HG03103 (cell line): ENCODE measurements around the gene CDH13.

Source experiments
- ATAC-seq: cut with Tn5 transposase; IDR thresholded peaks from one replicate; pipeline ENCODE4 v1.9.1; 2021; ENCODE audit warnings: low read depth; ENCODE audit not compliant: unreplicated experiment

The CDH13 gene

DNA sequence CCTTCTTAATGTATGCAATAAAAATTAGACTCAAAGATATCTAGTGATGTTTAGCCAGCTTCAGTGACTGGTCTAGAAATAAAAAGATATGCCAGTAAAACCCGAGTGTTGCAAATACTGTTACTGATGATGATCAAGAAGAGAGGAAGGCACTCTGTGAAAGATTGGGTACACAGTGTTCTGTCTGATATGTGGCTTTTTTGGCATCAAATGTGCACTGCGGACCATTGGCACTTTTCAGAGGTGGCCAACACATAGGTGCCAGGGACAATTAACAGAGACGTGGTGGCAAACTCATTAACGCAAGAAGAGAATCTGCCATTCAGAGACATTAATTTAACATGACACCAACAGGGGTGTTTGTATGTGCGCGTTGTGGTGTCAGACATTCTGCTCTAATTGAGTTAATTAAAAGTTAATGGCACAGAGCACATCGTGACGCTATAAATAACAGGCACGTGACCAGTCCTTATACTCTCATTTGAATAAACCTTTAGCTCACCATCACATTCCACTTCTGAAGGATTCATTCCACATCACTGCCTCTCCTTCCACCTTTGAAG, 631.7 kb downstream of the CDH13 start:
- ATAC-seq = no peak

DNA sequence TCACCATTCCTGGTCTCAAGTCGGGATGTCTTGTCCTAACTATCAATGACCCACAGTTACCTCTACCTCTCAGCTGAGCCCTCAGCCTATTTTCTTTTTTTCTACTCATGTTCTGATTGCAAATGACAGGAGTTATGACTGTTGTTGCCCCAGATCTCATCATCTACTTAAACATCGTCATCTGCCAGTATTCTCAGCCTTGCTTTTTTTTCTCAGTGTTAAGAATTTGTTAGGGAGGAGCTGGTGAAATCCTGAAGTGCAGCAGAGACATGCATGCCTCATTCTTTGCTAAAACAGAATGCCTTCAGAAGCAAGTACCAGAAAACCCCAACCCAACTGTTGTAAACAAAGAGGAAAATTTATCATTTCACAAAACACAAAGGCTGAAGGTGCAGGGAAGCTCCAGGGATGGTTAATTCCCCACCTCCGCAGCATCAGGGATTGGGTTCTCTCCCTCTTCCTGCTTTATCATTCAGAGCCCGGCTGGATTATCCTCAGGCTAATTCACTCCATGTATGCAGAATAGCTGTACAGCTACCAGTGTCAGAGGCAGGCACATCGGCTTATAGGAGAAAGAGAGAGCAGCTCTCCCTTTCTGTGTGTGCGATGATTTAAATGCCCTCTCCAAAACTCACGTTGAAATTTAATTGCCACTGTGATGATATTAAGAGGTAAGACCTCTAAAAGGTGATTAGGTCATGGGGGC, 640.2 kb downstream of the CDH13 start:
- ATAC-seq = no peak

DNA sequence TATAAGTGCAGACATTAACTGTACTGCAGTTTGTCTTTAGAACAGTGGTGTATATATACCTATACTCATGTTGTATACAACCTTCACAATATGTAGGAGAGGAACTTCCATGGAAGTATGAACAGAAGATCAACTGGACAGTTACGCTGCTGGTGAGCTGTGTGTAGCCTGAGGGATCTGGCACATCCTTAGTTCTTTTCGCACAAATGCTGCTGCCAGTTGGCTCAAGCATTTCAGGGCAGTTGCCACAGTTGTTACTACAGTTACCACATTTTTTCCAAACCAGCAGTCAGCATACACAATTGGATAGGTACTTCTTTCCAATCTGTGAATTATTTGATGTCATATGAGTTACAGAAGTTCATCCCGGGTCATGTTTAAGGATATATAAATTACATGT, 641.4 kb downstream of the CDH13 start:
- ATAC-seq = no peak

DNA sequence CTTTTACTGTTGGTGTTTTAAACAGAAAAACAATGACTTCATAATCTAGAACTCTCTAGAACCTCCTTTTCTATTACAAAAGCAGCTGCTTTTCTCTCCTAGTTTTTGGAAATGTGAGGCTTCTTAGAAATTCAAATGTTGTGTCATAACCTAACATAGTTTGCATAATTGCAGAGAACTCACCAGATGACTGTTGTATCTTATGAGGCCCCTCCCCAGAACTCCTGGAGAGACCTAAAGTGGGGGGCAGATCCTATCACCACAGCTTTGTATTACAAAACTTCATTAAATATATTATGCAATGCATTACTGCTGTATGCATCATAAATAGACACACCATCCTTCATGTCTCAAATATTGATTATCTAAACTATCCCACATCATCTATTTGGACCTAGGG, 642.3 kb downstream of the CDH13 start:
- ATAC-seq = no peak

- ATAC-seq = no peak
Measured at GRCh38 chr16:83269541-83269940, 642.8 kb downstream of the CDH13 start.

DNA sequence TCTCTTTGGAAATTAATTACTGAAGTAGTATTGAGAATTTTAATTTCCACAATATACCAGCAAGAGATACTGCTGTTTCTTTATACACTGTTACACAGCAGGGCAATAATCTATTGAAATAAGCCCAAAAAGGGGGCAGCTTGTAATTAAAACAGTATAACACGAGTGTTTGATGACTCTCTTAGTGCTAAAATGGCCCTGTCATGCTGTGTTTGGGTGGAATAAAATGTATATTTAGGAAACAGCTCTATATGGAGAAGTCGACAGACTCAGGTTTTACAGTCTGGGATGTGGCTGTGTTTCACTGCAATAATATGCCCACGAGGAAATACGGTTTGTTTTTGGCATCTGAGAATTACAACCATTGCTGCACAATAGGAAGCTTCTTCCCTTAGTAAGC, 643.3 kb downstream of the CDH13 start:
- no peak for ATAC-seq

GRCh38 chr16:83270640-83271039, 643.9 kb downstream of the CDH13 start:
- ATAC-seq = no peak

DNA sequence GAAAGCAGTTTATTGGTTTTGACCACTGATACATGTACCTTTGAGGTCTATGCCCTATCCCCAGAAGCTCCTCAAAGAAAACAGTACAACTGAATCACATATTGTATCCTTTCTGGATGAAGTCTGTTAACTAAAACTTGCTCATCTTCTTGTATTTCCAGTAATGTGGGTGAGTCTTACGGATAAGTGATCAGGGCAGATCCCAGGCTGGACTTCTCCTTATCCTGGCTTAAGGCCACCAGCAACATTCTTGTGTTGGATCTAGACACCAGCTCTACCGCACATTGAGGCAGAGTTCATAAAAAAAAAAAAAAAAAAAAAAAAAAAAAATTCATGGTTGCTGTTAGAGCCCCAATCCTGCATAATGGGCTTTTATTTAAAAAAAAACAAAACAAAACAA, 644.4 kb downstream of the CDH13 start:
- no peak for ATAC-seq

DNA sequence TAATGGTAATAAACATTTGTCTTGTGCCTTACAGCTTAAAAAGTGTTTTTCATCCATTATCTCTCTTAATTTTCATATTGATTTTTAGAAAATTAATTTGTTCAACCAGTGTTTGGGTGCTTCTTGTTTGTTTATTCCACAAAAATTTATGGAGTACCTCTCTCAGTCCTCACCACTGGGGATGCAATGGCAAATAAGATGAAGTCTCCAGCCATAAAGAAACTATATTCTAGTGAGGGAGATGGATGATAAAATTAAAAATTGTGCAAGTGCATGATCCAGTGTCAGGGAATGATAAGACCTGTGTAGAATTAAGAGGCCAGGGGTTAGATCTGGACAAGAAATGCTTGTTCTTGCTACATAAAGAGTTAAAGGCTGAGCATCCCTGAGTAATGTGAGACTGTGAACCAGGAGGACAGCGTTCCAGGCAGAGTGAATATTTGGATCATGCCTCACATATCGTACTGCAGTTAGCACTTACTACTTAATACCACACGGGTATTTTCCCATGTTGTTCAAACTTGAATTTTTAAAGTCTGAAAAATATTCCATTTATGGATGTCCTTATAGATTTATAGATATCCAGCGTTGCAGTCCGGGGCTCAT, 645.3 kb downstream of the CDH13 start:
- no peak for ATAC-seq

- no peak for ATAC-seq
Measured at GRCh38 chr16:83272843-83273242, 646.1 kb downstream of the CDH13 start.

GRCh38 chr16:83273504-83274173, 646.9 kb downstream of the CDH13 start:
- ATAC-seq = no peak

GRCh38 chr16:83279251-83279650, 652.5 kb downstream of the CDH13 start:
- no peak for ATAC-seq

- no peak for ATAC-seq
Measured at GRCh38 chr16:83285921-83286320, 659.2 kb downstream of the CDH13 start.

- ATAC-seq = no peak
Measured at GRCh38 chr16:83296505-83296904, 669.7 kb downstream of the CDH13 start.

GRCh38 chr16:83298541-83298940, 671.8 kb downstream of the CDH13 start:
- ATAC-seq = no peak

GRCh38 chr16:83300326-83300725, 673.6 kb downstream of the CDH13 start:
- ATAC-seq = no peak

GRCh38 chr16:83301971-83302370, 675.2 kb downstream of the CDH13 start:
- ATAC-seq = no peak

DNA sequence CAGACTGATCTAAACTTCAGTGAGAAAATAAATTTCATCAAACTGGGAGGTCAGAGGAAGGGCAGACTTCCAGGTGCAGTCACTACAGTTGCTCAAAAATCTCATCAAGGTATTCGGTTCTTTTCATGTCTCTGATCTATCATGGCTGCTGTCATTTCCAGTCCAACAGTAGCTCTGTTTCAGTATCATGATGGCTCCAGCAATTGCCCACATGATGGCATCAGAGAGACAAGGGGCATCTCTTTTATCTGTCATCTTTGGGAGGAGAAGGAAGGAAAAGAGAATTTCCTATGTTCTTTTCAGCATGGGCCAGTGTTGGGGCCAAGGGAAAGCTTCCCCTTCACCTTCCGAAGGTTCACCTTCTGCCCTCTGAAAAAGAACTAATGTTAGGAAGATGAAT, 676.1 kb downstream of the CDH13 start:
- ATAC-seq = no peak

DNA sequence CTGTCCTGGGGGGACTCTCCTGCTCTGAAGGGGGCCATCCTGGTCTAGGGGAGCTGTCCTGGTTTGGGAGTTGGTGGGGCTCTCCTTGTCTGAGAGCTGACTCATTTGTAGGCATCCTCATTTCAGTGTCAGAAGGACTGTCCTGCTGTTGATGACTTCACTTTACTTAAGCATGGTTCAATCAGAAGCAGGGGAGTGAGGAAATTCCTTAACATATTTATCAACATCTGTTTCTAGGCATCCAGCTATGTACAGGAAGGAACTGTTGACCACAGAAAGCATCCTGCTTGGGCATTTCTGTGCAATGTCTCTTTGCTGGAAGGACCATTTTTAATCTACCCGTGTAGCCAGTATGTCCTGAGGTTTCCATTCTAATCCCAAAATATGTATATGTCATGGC, 678.3 kb downstream of the CDH13 start:
- no peak for ATAC-seq

DNA sequence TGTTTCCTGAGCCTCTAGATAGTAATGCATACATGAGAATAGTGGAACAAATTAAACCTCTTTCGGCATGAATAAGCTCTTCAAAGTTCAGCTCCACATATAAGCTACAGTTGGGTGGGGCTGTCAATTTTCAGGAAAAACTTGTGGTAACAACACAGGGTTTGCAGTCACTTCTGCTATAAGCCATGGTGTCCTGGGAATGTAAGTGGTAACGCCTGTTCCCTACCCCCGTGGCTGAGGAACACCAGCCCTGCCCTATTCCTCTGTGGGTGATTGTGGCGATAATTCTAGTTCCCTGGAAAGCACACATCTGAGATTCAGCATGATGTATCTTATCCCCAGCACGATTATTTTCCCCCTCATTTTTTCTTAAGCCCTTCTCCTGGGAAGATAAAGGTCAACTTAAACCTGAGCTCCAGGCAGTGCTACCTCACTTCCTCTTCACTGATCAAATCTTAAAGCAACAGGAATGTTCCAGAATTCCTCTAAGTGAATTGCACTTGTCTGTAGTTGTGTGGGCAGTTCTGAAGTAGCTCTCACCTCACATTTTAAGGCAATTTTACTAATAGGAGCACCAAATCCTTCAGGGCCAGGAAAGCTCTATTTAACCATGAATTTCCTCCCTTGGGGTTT, 680.3 kb downstream of the CDH13 start:
- ATAC-seq = no peak

GRCh38 chr16:83307594-83307992, 680.8 kb downstream of the CDH13 start:
- no peak for ATAC-seq
